ENCODE measurements around the gene FEZF2. TPM values are rescaled to one million over a fixed set of nuclear protein-coding genes. Genes with fewer than 3 reads are reported as not detected.

The FEZF2 gene
- total and polyA plus RNA-seq, 9 of the 15 experiments (the other 6 are each of a cell fraction or from before 2014, with no cell fraction given): not detected

GRCh38 chr3:62378921-62379320 is 5.6 kb upstream of the FEZF2 start (continued):
- no peak for TF ChIP-seq ZBTB34 (CRISPR knock-in tag; IDR thresholded peaks at IDR 0.05)

- H3K9me3 ChIP-seq (replicated peaks; ENCODE audit: control insufficient read depth, insufficient read depth, low read depth, low read length): no peaks in the 10 kb centered on the region
- H3K27me3 ChIP-seq (ENCODE audit: control insufficient read depth in 2 of 2, insufficient read depth in 2 of 2, low read length in 2 of 2): peaks cover 0 to 33% of the 10 kb centered on the region in 2 experiments; a peak in 2 of 5 replicates
- no peak overlapping the region for H3K9ac ChIP-seq (ENCODE audit: insufficient read depth in 1 of 2, low read depth in 2 of 2, low read length in 2 of 2)
- no peaks in the 10 kb centered on the region for H3K36me3 ChIP-seq (ENCODE audit: control insufficient read depth, insufficient read depth, low read length)
- in situ Hi-C loops (cut with MboI) (no loop called here), intact Hi-C loops (cut with micrococcal nuclease) (no loop called here)
- ATAC-seq (no peak), DNase-seq (ENCODE audit: extremely low read depth in 1 of 4, low spot score in 3 of 4) (no peak), FAIRE-seq (no peak)
- ChIA-PET CTCF (ENCODE audit: low intra/inter-chr PET ratio) (no interaction called here), POLR2A (no interaction called here)
- TF ChIP-seq ZNF263 (CRISPR knock-in tag; IDR thresholded peaks at IDR 0.05; ENCODE audit: borderline replicate concordance): no peak
- no peak for TF ChIP-seq KDM2B (CRISPR knock-in tag; IDR thresholded peaks at IDR 0.05)
- TF ChIP-seq HDGF (IDR thresholded peaks at IDR 0.05): no peak
- no peak for TF ChIP-seq KLF6 (CRISPR knock-in tag; IDR thresholded peaks at IDR 0.05; ENCODE audit: borderline replicate concordance)
- TF ChIP-seq ZBTB11 (CRISPR knock-in tag; IDR thresholded peaks at IDR 0.05): peak in 1 of 3 experiments; percentile 40; a peak in 1 of 6 replicates
- no peak for TF ChIP-seq TEAD2 (tag; IDR thresholded peaks at IDR 0.05)
- WGBS (ENCODE audit: insufficient coverage, low coverage, missing lambda C conversion rate): 3% methylated on average over 6 of the region's 29 CpGs
- no peak overlapping the region for H3K4me2 ChIP-seq (ENCODE audit: insufficient read depth, low read length)
- H4K20me1 ChIP-seq (replicated peaks; ENCODE audit: control insufficient read depth, insufficient read depth, low read length): no peaks in the 10 kb centered on the region
- H3K4me3 ChIP-seq: no peak overlapping the region
- no peaks in the 10 kb centered on the region for H3K4me1 ChIP-seq (replicated peaks in 1 of 2; ENCODE audit: control insufficient read depth in 2 of 2, insufficient read depth in 2 of 2, low read length in 2 of 2)
- BruUV-seq (replicated peaks): no TSS peak
- H3K27ac ChIP-seq (ENCODE audit: extremely low read depth, low read depth, low read length): no peak overlapping the region
- no peak overlapping the region for H2AFZ ChIP-seq (ENCODE audit: low read depth, low read length)
- H3K9me1 ChIP-seq (ENCODE audit: control insufficient read depth, insufficient read depth, low read length): no peaks in the 10 kb centered on the region
- no peaks in the 10 kb centered on the region for H3K79me2 ChIP-seq (ENCODE audit: control insufficient read depth, insufficient read depth, low read length)
These were observed 5.0 kb upstream of the FEZF2 start for GRCh38 chr3:62378311-62378789.
